HEK293T (cell line): Measurements from ENCODE around the gene ZNF48.

Experiments used
- LEF1 ChIP-seq: fragments of 450-650 bp; IDR thresholded peaks from 2 replicates; pipeline ENCODE4 v1.6.1; 2017; ENCODE audit warnings: mild to moderate bottlenecking, borderline replicate concordance
- SP1 ChIP-seq: fragments of 450-650 bp; IDR thresholded peaks from 2 replicates; pipeline ENCODE4 v1.6.1; 2017
- SUZ12 ChIP-seq: fragments of 450-650 bp; IDR thresholded peaks from 2 replicates; pipeline ENCODE4 v1.6.1; 2016; ENCODE audit warnings: mild to moderate bottlenecking
- TF ChIP-seq, protein P1 (sequence below): fragments of 450-650 bp; IDR thresholded peaks from 2 replicates; pipeline ENCODE4 v1.6.1; 2016

DNA sequence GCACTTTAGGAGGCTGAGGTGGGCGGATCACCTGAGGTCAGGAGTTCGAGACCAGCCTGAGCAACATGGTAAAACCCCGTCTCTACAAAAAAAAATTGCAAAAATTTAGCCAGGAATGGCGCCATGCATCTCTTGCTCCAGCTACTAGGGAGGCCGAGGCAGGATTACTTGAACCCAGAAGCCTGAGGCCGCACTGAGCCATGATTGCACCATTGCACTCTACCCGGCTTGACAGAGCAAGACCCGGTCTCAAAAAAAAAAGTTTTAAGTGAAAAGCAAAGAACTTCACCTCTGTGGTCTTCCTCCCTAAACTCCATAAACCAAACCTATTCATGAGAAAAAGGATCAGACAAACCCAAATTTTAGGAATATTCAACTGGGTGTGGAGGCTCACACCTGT, 47.1 kb upstream of the ZNF48 start:
- TF ChIP-seq SP1 (no peak), LEF1 (no peak), SUZ12 (no peak)
- TF ChIP-seq, protein P1, sequence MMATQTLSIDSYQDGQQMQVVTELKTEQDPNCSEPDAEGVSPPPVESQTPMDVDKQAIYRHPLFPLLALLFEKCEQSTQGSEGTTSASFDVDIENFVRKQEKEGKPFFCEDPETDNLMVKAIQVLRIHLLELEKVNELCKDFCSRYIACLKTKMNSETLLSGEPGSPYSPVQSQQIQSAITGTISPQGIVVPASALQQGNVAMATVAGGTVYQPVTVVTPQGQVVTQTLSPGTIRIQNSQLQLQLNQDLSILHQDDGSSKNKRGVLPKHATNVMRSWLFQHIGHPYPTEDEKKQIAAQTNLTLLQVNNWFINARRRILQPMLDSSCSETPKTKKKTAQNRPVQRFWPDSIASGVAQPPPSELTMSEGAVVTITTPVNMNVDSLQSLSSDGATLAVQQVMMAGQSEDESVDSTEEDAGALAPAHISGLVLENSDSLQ = no peak
